IMR-90 (cell line): ENCODE data around the gene COL15A1. TPM values are rescaled to one million over a fixed set of nuclear protein-coding genes. Genes with fewer than 3 reads are reported as not detected.

Experiments used
- ATAC-seq: fragments of 200-7000 bp; cut with Tn5 transposase; 2 replicates; pipeline ENCODE4 v1.9.1; 2020; ENCODE audit warnings: low read depth, mild to moderate bottlenecking, moderate library complexity
- BruUV-seq: library from RNA; stranded (reverse); fragments of 400-500 nt; replicated peaks from 2 replicates; lab custom pipeline; 2021; lab: Mats Ljungman, UMichigan
- CTCF ChIA-PET: fragments of 300-600 bp; formaldehyde crosslinking; extraction: SDS; loops from one replicate; lab custom pipeline; 2021; ENCODE audit warnings: antibody characterized with exemption; lab: Yijun Ruan, JAX
- POLR2A ChIA-PET: fragments of 300-600 bp; sonication (Branson Sonifier 250); formaldehyde crosslinking; loops from one replicate; lab custom pipeline; 2022; ENCODE audit warnings: antibody characterized with exemption; ENCODE audit not compliant: unreplicated experiment; lab: Charles Lee
- DNase-seq: peaks from one replicate; pipeline ENCODE4 v3.0.0; 2013
- H2AFZ ChIP-seq: replicated peaks from 2 replicates; pipeline ENCODE3; 2013; ENCODE audit warnings: low read length, mild to moderate bottlenecking; ENCODE audit not compliant: poor library complexity
- H2AK5ac ChIP-seq: 2 replicates; pipeline ENCODE4 v1.6.1; 2013; ENCODE audit warnings: low read depth, low read length, inconsistent platforms
- H2AK9ac ChIP-seq: replicated peaks from 2 replicates; pipeline ENCODE3; 2013; ENCODE audit warnings: mild to moderate bottlenecking, low read depth, low read length, moderate library complexity; ENCODE audit not compliant: poor library complexity
- H2BK120ac ChIP-seq: 2 replicates; pipeline ENCODE4 v1.6.1; 2013; ENCODE audit warnings: low read depth, low read length, inconsistent platforms
- H2BK15ac ChIP-seq: 3 replicates; pipeline ENCODE4 v1.6.1; 2013; ENCODE audit warnings: low read depth, low read length, inconsistent platforms
- H2BK20ac ChIP-seq: 2 replicates; pipeline ENCODE4 v1.6.1; 2013; ENCODE audit warnings: low read depth, mild to moderate bottlenecking, inconsistent platforms, low read length, moderate library complexity
- H2BK5ac ChIP-seq: 2 replicates; pipeline ENCODE4 v1.6.1; 2013; ENCODE audit warnings: mild to moderate bottlenecking, low read depth, low read length, inconsistent platforms; ENCODE audit not compliant: poor library complexity, severe bottlenecking
- H3K14ac ChIP-seq: replicated peaks from 2 replicates; pipeline ENCODE4 v1.6.1; 2013; ENCODE audit warnings: low read depth, low read length, inconsistent platforms
- H3K18ac ChIP-seq: 2 replicates; pipeline ENCODE4 v1.6.1; 2013; ENCODE audit warnings: low read depth, low read length, control low read depth
- H3K23ac ChIP-seq: 2 replicates; pipeline ENCODE4 v1.6.1; 2013; ENCODE audit warnings: low read depth, low read length, inconsistent platforms
- H3K27ac ChIP-seq: 2 replicates; pipeline ENCODE4 v1.5.1; 2013; ENCODE audit warnings: mild to moderate bottlenecking, control low read depth, low read length; ENCODE audit not compliant: insufficient read depth
- H3K27me3 ChIP-seq: 2 replicates; pipeline ENCODE4 v1.6.1; 2013; ENCODE audit warnings: low read length; ENCODE audit not compliant: control insufficient read depth, insufficient read depth
- H3K36me3 ChIP-seq: 2 replicates; pipeline ENCODE4 v1.6.1; 2013; ENCODE audit warnings: low read length, mixed read lengths; ENCODE audit not compliant: control insufficient read depth, insufficient read depth
- H3K4ac ChIP-seq: 2 replicates; pipeline ENCODE4 v1.6.1; 2013; ENCODE audit warnings: low read depth, low read length, inconsistent platforms
- H3K4me1 ChIP-seq: 2 replicates; pipeline ENCODE4 v1.6.1; 2013; ENCODE audit warnings: low read length, mixed read lengths; ENCODE audit not compliant: control insufficient read depth, insufficient read depth
- H3K4me2 ChIP-seq: 2 replicates; pipeline ENCODE4 v1.6.1; 2013; ENCODE audit warnings: low read depth, mild to moderate bottlenecking, control low read depth, low read length, moderate library complexity
- H3K4me3 ChIP-seq: 2 replicates; pipeline ENCODE4 v1.5.1; 2013; ENCODE audit warnings: low read depth, mild to moderate bottlenecking, control low read depth, low read length, moderate library complexity; ENCODE audit not compliant: insufficient read depth
- H3K56ac ChIP-seq: 2 replicates; pipeline ENCODE4 v1.6.1; 2013; ENCODE audit warnings: low read length, inconsistent platforms; ENCODE audit not compliant: insufficient read depth; ENCODE audit errors: extremely low read depth
- H3K79me1 ChIP-seq, 2 experiments: 2 replicates each; pipeline ENCODE4 v1.6.1; 2013; ENCODE audit warnings: low read length in 2 of 2, inconsistent platforms in 1 of 2, low read depth in 1 of 2
- H3K9ac ChIP-seq: 2 replicates; pipeline ENCODE4 v1.6.1; 2013; ENCODE audit warnings: low read depth, low read length, control low read depth
- H3K9me1 ChIP-seq: 2 replicates; pipeline ENCODE4 v1.6.1; 2013; ENCODE audit warnings: low read length, inconsistent platforms; ENCODE audit not compliant: insufficient read depth
- H3K9me3 ChIP-seq: 2 replicates; pipeline ENCODE4 v1.6.1; 2013; ENCODE audit warnings: low read length; ENCODE audit not compliant: control insufficient read depth, insufficient read depth
- H4K20me1 ChIP-seq: 2 replicates; pipeline ENCODE4 v1.6.1; 2013; ENCODE audit warnings: low read length, inconsistent platforms; ENCODE audit not compliant: insufficient read depth
- H4K5ac ChIP-seq: 2 replicates; pipeline ENCODE4 v1.6.1; 2013; ENCODE audit warnings: mild to moderate bottlenecking, low read depth, low read length, control low read depth
- H4K8ac ChIP-seq, 2 experiments: 2 replicates each; pipeline ENCODE4 v1.6.1; 2013; ENCODE audit warnings: low read depth in 2 of 2, low read length in 2 of 2, control low read depth in 1 of 2, inconsistent platforms in 1 of 2
- H4K91ac ChIP-seq: 2 replicates; pipeline ENCODE4 v1.6.1; 2013; ENCODE audit warnings: low read depth, low read length, inconsistent platforms; ENCODE audit not compliant: insufficient read depth
- MAFK ChIP-seq: IDR thresholded peaks from 2 replicates; pipeline ENCODE4 v1.6.1; 2012; ENCODE audit warnings: low read depth, low read length, improper control_type of control experiment
- RAD21 ChIP-seq: IDR thresholded peaks from 2 replicates; pipeline ENCODE4 v1.6.1; 2012; ENCODE audit warnings: low read length, improper control_type of control experiment
- RCOR1 ChIP-seq: IDR thresholded peaks from 2 replicates; pipeline ENCODE4 v1.6.1; 2012; ENCODE audit warnings: mild to moderate bottlenecking, low read length, improper control_type of control experiment; ENCODE audit not compliant: insufficient replicate concordance
- RFX5 ChIP-seq: IDR thresholded peaks from 2 replicates; pipeline ENCODE4 v1.8.0; 2012; ENCODE audit warnings: low read depth, mild to moderate bottlenecking, low read length, moderate library complexity
- SMC3 ChIP-seq: fragments of 150-350 bp; IDR thresholded peaks from 2 replicates; pipeline ENCODE4 v1.6.1; 2016; ENCODE audit warnings: low read depth, mild to moderate bottlenecking, antibody characterized with exemption, low read length, moderate library complexity
- WGBS, 2 experiments: methylation state at CpG; one replicate each; pipeline versions ENCODE4 v1.1.5 to v1.1.7; 2013; ENCODE audit warnings: missing lambda C conversion rate in 2 of 2; ENCODE audit not compliant: insufficient read length in 1 of 2; ENCODE audit errors: extremely low coverage in 2 of 2; 5-methylcytosine and 5-hydroxymethylcytosine counted together
- dilution Hi-C: fragments of 300-500 bp; cut with HindIII; formaldehyde crosslinking; loops from one replicate; pipeline ENCODE4 v1.14.3; 2018; ENCODE audit warnings: low sequenced_read_pairs; ENCODE audit not compliant: unreplicated experiment
- in situ Hi-C: fragments of 300-500 bp; cut with MboI; formaldehyde crosslinking; loops from 3 replicates; pipeline ENCODE4 v1.14.3; 2019; ENCODE audit warnings: low sequenced_read_pairs, inconsistent platforms, mixed read lengths
- intact Hi-C: fragments of 100-400 bp; cut with micrococcal nuclease; formaldehyde crosslinking; loops from 2 replicates; pipeline ENCODE4 v1.10.0; 2022
- polyA plus RNA-seq, 3 experiments: library from polyadenylated mRNA; depleted of rRNA; stranded (reverse); fragments of >200 nt; gene quantifications; 2 replicates each; pipeline ENCODE4 v1.2.3, GENCODE V29; 2012; ENCODE audit warnings: low replicate concordance in 1 of 3
- total RNA-seq: library from RNA; depleted of rRNA; stranded (reverse); fragments of >200 nt; gene quantifications from 2 replicates; pipeline ENCODE4 v1.2.3, GENCODE V29; 2012

The COL15A1 gene
- total and polyA plus RNA-seq, 2 of the 4 experiments (the other 2 are of a cell fraction): 2.2 to 3.7 TPM

GRCh38 chr9:99051851-99052250, 108.1 kb downstream of the COL15A1 start:
- H3K18ac ChIP-seq: peak overlapping the region; percentile 34; the same call in 1 of the 2 replicates
- POLR2A ChIA-PET: no interaction called here
- H3K27me3 ChIP-seq: no peaks in the 10 kb centered on the region
- H3K4me1 ChIP-seq: peaks cover 21% of the 10 kb centered on the region
- peak overlapping the region; percentile 42; the same call in 1 of the 2 replicates for H2BK120ac ChIP-seq
- H3K9me3 ChIP-seq: no peaks in the 10 kb centered on the region
- no peak overlapping the region for H3K27ac ChIP-seq
- TF ChIP-seq SMC3: no peak
- TF ChIP-seq RCOR1: no peak
- TF ChIP-seq MAFK: no peak
- TF ChIP-seq RAD21: no peak
- TF ChIP-seq RFX5: no peak
- H2BK5ac ChIP-seq: no peak overlapping the region
- H2AFZ ChIP-seq: no peak overlapping the region
- H3K56ac ChIP-seq: no peak overlapping the region
- no peak for DNase-seq
- in situ Hi-C loops (no loop called here), intact Hi-C loops (no loop called here), dilution Hi-C loops (no loop called here)
- no peak overlapping the region for H2AK9ac ChIP-seq
- no peak overlapping the region for H3K4me3 ChIP-seq
- no peaks in the 10 kb centered on the region for H3K79me1 ChIP-seq
- H4K20me1 ChIP-seq: no peaks in the 10 kb centered on the region
- H3K4ac ChIP-seq: peak overlapping the region; percentile 55; the same call in 1 of the 2 replicates
- H3K9ac ChIP-seq: no peak overlapping the region
- peaks cover 63% of the 10 kb centered on the region; the same call in 1 of the 2 replicates for H3K36me3 ChIP-seq
- H3K9me1 ChIP-seq: peaks cover 30% of the 10 kb centered on the region; the same call in 1 of the 2 replicates
- no peak overlapping the region for H3K4me2 ChIP-seq
- no TSS peak for BruUV-seq
- ATAC-seq: no peak
- H2BK20ac ChIP-seq: no peak overlapping the region
- no peak overlapping the region for H3K23ac ChIP-seq
- 0 out of 2 replicates have a peak overlapping the region, but pooled peaks have one; percentile 5 for H4K5ac ChIP-seq
- H2AK5ac ChIP-seq: peak overlapping the region; percentile 5
- H4K8ac ChIP-seq: no peak overlapping the region
- WGBS, 2 experiments: 58% methylated on average over 3 of the region's 4 CpGs; no CpG with 5 or more reads in 1 of the 2 experiments
- CTCF ChIA-PET: no interaction called here
- peak overlapping the region; percentile 0; the same call in 1 of the 3 replicates for H2BK15ac ChIP-seq
- H3K14ac ChIP-seq: 0 out of 2 replicates have a peak overlapping the region, but pooled peaks have one; percentile 25
- 0 out of 2 replicates have a peak overlapping the region, but pooled peaks have one; percentile 0 for H4K91ac ChIP-seq
